Neural progenitor cell (in vitro differentiated cells): Measurements from ENCODE around the gene ERC1.

ENCODE experiments used
- EZH2 ChIP-seq: fragments of 200-600 bp; sonication (generic); IDR thresholded peaks from 2 replicates; pipeline ENCODE4 v1.6.1; 2017; ENCODE audit warnings: antibody characterized with exemption, mild to moderate bottlenecking, moderate library complexity
- TF ChIP-seq, protein P1 (sequence below): fragments of 200-600 bp; sonication (generic); IDR thresholded peaks from 2 replicates; pipeline ENCODE4 v1.5.1; 2017; ENCODE audit warnings: antibody characterized with exemption, mild to moderate bottlenecking

- TF ChIP-seq, protein P1, sequence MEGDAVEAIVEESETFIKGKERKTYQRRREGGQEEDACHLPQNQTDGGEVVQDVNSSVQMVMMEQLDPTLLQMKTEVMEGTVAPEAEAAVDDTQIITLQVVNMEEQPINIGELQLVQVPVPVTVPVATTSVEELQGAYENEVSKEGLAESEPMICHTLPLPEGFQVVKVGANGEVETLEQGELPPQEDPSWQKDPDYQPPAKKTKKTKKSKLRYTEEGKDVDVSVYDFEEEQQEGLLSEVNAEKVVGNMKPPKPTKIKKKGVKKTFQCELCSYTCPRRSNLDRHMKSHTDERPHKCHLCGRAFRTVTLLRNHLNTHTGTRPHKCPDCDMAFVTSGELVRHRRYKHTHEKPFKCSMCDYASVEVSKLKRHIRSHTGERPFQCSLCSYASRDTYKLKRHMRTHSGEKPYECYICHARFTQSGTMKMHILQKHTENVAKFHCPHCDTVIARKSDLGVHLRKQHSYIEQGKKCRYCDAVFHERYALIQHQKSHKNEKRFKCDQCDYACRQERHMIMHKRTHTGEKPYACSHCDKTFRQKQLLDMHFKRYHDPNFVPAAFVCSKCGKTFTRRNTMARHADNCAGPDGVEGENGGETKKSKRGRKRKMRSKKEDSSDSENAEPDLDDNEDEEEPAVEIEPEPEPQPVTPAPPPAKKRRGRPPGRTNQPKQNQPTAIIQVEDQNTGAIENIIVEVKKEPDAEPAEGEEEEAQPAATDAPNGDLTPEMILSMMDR: no peak
- TF ChIP-seq EZH2: no peak
These were observed 225.5 kb downstream of the ERC1 start for GRCh38 chr12:1216560-1216959.
